ENCODE data around the gene IFNA4. TPM values are rescaled to one million over a fixed set of nuclear protein-coding genes. Genes with fewer than 3 reads are reported as not detected.
A peak's percentile ranks its signal among the peaks of the same experiment; 100 is the strongest.
"Not testable (repeated sequence)": the region's sequence is repeated elsewhere in the genome, so short reads cannot be mapped to it uniquely, and the experiment has no call there.

IFNA4 gene
- total RNA-seq, 1 donor, result not detected

DNA sequence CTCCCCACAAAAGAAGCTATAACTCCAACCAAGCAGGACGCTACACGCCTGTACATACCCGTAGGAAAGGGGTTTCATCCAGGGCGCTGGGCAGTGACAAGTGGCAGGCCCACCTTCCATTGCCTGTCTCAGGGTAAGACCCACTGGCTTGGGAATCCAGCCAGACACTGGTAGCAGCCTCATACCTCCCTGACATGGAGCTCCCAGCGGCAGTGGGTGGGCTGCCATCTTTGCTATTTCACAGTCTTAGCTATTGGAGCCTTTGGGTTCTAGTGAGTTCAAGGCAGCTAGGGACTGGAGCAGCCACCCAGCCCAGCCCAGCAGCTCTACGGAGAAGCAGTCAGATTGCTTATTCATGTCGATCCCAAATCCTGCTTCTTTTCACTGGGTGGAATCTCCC, 22.9 kb upstream of the IFNA4 start:
- H3K4me3 ChIP-seq (ENCODE audit: low read depth, low read length), result no peak overlapping the region
- TF ChIP-seq, protein P1, sequence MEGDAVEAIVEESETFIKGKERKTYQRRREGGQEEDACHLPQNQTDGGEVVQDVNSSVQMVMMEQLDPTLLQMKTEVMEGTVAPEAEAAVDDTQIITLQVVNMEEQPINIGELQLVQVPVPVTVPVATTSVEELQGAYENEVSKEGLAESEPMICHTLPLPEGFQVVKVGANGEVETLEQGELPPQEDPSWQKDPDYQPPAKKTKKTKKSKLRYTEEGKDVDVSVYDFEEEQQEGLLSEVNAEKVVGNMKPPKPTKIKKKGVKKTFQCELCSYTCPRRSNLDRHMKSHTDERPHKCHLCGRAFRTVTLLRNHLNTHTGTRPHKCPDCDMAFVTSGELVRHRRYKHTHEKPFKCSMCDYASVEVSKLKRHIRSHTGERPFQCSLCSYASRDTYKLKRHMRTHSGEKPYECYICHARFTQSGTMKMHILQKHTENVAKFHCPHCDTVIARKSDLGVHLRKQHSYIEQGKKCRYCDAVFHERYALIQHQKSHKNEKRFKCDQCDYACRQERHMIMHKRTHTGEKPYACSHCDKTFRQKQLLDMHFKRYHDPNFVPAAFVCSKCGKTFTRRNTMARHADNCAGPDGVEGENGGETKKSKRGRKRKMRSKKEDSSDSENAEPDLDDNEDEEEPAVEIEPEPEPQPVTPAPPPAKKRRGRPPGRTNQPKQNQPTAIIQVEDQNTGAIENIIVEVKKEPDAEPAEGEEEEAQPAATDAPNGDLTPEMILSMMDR (IDR thresholded peaks at IDR 0.05; ENCODE audit: insufficient read depth, low read depth, low read length), result no peak
- DNase-seq (ENCODE audit: low read depth), result no peak

- not testable (repeated sequence) for H3K4me3 ChIP-seq (ENCODE audit: low read depth, low read length); DNase-seq (ENCODE audit: low read depth)
Observed at GRCh38 chr9:21207043-21207442, 19.7 kb upstream of the IFNA4 start, which contains the start of gene IFNA10. Gene IFNA10 (minus strand): TSS chr9:21207143. CDS start chr9:21207097, 46 bp downstream.

DNA sequence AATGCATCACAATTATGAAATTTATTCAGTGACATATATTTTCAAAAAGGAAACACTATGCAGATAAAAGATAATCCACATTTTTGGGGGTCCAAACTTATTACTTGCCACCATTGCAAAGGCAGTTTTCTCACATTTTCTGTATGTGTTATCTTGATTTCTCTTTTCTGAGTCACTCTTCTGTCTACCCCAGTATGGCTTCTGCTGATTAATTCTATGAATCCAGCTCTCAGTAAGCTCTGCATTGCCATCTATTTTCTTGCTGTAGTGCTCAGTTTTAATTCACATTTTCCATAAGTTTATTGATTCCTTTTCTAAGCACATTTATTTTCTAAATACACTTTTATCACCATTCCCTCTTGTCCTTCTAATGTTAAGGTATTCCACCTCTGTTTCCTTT, 17.8 kb upstream of the IFNA4 start:
- TF ChIP-seq, protein P1 (IDR thresholded peaks at IDR 0.05; ENCODE audit: insufficient read depth, low read depth, low read length), result no peak
- H3K4me3 ChIP-seq (ENCODE audit: low read depth, low read length), result no peak overlapping the region
- DNase-seq (ENCODE audit: low read depth), result no peak

GRCh38 chr9:21202105-21202504, 14.7 kb upstream of the IFNA4 start, which contains the start of gene IFNA7:
Gene IFNA7 (minus strand): TSS chr9:21202205. CDS start chr9:21202165, 40 bp downstream.
- not testable (repeated sequence) for DNase-seq (ENCODE audit: low read depth)

DNA sequence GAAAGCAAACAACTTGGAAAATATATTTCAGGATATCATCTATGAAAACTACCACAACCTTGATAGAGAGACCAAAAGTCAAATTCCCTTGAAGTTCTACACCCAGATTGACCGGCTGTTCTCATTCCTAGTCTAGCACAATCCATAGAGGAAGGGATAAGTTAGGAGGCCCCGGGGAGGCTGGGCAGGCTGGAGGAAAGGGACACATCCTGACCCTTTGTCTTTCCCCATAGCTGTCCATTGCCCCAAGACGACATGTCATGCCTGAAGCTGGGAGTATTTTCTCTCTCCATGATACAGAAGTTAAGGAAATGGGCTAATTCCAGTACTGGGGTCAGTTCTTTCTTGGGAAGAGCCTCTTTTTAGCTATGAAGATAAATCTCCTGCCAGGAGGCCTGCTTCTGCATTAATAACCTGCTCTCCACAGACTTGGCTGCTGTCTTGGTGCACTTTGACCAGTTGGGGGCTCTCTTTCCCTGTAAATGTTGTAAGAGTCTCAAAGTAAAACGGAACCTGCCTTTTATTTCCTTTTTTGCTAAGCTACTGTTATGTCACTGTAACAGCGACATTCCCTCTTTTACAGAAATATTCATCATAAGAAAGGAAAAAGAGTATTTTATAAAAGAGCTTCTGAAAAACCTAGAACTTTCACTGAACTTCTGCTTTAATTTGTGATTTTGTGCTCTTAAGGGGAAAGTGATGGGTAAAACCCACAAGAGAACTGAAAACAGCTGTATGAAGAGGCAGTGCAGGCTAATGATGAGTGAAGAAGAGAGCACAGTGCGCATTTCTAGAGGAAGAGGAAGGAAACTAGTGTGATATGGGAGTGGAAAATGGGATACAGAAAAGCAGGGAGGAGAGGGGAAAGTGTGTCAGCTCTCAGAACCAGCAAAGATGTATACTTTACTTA, 7.7 kb upstream of the IFNA4 start:
- TF ChIP-seq, protein P1 (IDR thresholded peaks at IDR 0.05; ENCODE audit: insufficient read depth, low read depth, low read length), result peak; percentile 50
- DNase-seq (ENCODE audit: low read depth), result peak; percentile 3
- H3K4me3 ChIP-seq (ENCODE audit: low read depth, low read length), result not testable (repeated sequence)

More at GRCh38 chr9:21202105-21202504, 14.7 kb upstream of the IFNA4 start, which contains the start of gene IFNA7:
- not testable (repeated sequence) for H3K4me3 ChIP-seq (ENCODE audit: low read depth, low read length)

GRCh38 chr9:21182810-21183736, 4.3 kb downstream of the IFNA4 start:
- TF ChIP-seq, protein P1 (IDR thresholded peaks at IDR 0.05; ENCODE audit: insufficient read depth, low read depth, low read length), result peak; percentile 56
- DNase-seq (ENCODE audit: low read depth), result peak; percentile 7
- H3K4me3 ChIP-seq (ENCODE audit: low read depth, low read length), result not testable (repeated sequence)

DNA sequence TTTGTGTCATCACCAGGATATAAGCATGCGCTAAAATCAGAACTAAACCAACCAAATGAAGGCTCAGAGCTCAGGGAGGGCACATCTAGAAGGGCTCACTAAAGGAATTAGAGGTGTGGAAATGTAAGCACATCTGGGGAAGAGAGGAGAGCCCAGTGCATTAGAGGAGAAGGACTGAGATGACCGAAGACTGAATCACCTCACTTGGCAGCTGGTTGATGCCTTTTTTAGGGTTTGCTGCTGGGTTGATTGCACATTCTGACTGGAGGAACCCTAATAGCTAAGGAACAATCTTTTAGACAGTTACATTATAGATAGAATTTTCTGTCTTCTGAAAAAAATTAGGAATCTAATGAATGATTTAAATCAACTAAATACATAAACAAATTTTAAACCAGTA, 12.7 kb downstream of the IFNA4 start:
- no peak overlapping the region for H3K4me3 ChIP-seq (ENCODE audit: low read depth, low read length)
- TF ChIP-seq, protein P1 (IDR thresholded peaks at IDR 0.05; ENCODE audit: insufficient read depth, low read depth, low read length), result no peak
- no peak for DNase-seq (ENCODE audit: low read depth)

Data from fibroblast of villous mesenchyme (primary cell).